ENCODE measurements around the gene YPEL4.
"Not testable (repeated sequence)": the region's sequence is repeated elsewhere in the genome, so short reads cannot be mapped to it uniquely, and the experiment has no call there.

Gene YPEL4

GRCh38 chr11:57652662-57653061 is 3.0 kb upstream of the YPEL4 start:
- Histone ChIP-seq H3K36me3 (ENCODE audit: insufficient read depth, low read length) (no peaks in the 10 kb centered on the region), H4K20me1 (ENCODE audit: insufficient read depth, low read length, poor library complexity, severe bottlenecking) (no peaks in the 10 kb centered on the region), H3K27me3 (ENCODE audit: insufficient read depth, low read length, poor library complexity, severe bottlenecking) (no peaks in the 10 kb centered on the region), H3K4me3 (ENCODE audit: low read length, poor library complexity, severe bottlenecking) (peak overlapping the region; percentile 44), H2AFZ (ENCODE audit: low read length) (0 out of 2 replicates have a peak overlapping the region, but pooled peaks have one; percentile 11), H3K9me3 (ENCODE audit: insufficient read depth, low read depth, low read length) (no peaks in the 10 kb centered on the region), H3K4me2 (ENCODE audit: low read depth, low read length, poor library complexity, severe bottlenecking) (peak overlapping the region; percentile 56), H3K9me2 (replicated peaks; ENCODE audit: low read depth, low read length) (no peaks in the 10 kb centered on the region), H3K4me1 (ENCODE audit: insufficient read depth, low read length, poor library complexity, severe bottlenecking) (peaks cover 41% of the 10 kb centered on the region), H3K79me2 (ENCODE audit: insufficient read depth, low read length) (peaks cover under 1% of the 10 kb centered on the region), H3K9ac (ENCODE audit: low read depth, low read length, poor library complexity, severe bottlenecking) (peak overlapping the region; percentile 34), H3F3A (ENCODE audit: low read depth) (no peaks in the 10 kb centered on the region)
- TF ChIP-seq EZH2phosphoT487 (IDR thresholded peaks at IDR 0.05; ENCODE audit: borderline replicate concordance) (no peak), CTCF (conservative IDR thresholded peaks at IDR 0.05; ENCODE audit: low read length) (no peak)

DNA sequence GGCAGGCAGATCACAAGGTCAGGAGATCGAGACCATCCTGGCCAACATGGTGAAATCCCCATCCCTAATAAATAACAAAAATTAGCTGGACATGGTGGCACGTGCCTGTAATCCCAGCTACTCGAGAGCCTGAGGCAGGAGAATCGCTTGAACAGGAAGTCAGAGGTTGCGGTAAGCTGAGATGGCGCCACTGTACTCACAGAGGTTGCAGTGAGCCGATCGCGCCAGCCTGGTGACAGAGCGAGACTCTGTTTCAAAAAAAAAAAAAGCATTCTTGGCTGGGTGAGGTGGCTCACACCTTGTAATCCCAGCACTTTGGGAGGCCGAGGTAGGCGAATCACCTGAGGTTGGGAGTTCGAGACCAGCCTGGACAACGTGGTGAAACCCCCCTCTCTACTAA is 2.5 kb upstream of the YPEL4 start:
- not testable (repeated sequence) for H3K27me3 ChIP-seq (ENCODE audit: insufficient read depth, low read length, poor library complexity, severe bottlenecking); H3K9me2 ChIP-seq (replicated peaks; ENCODE audit: low read depth, low read length); H3F3A ChIP-seq (ENCODE audit: low read depth); H2AFZ ChIP-seq (ENCODE audit: low read length); H3K9me3 ChIP-seq (ENCODE audit: insufficient read depth, low read depth, low read length); H4K20me1 ChIP-seq (ENCODE audit: insufficient read depth, low read length, poor library complexity, severe bottlenecking); H3K79me2 ChIP-seq (ENCODE audit: insufficient read depth, low read length); H3K36me3 ChIP-seq (ENCODE audit: insufficient read depth, low read length)
- H3K4me1 ChIP-seq (ENCODE audit: insufficient read depth, low read length, poor library complexity, severe bottlenecking): peaks cover 45% of the 10 kb centered on the region
- peak overlapping the region; percentile 44 for H3K4me3 ChIP-seq (ENCODE audit: low read length, poor library complexity, severe bottlenecking)
- H3K9ac ChIP-seq (ENCODE audit: low read depth, low read length, poor library complexity, severe bottlenecking): peak overlapping the region; percentile 34
- H3K4me2 ChIP-seq (ENCODE audit: low read depth, low read length, poor library complexity, severe bottlenecking): peak overlapping the region; percentile 56

- Histone ChIP-seq H3K27me3 (ENCODE audit: insufficient read depth, low read length, poor library complexity, severe bottlenecking) (no peaks in the 10 kb centered on the region), H3K4me1 (ENCODE audit: insufficient read depth, low read length, poor library complexity, severe bottlenecking) (peaks cover 39% of the 10 kb centered on the region)
- TF ChIP-seq EZH2phosphoT487 (IDR thresholded peaks at IDR 0.05; ENCODE audit: borderline replicate concordance) (no peak), CTCF (conservative IDR thresholded peaks at IDR 0.05; ENCODE audit: low read length) (no peak)
These were observed 1.7 kb upstream of the YPEL4 start for GRCh38 chr11:57651408-57651807.

GRCh38 chr11:57650739-57651090 is 1.0 kb upstream of the YPEL4 start:
- H3K36me3 ChIP-seq (ENCODE audit: insufficient read depth, low read length): no peaks in the 10 kb centered on the region
- H3K4me1 ChIP-seq (ENCODE audit: insufficient read depth, low read length, poor library complexity, severe bottlenecking): peaks cover 45% of the 10 kb centered on the region
- H3K4me2 ChIP-seq (ENCODE audit: low read depth, low read length, poor library complexity, severe bottlenecking): no peak overlapping the region
- TF ChIP-seq EZH2phosphoT487 (IDR thresholded peaks at IDR 0.05; ENCODE audit: borderline replicate concordance) (no peak), CTCF (conservative IDR thresholded peaks at IDR 0.05; ENCODE audit: low read length) (no peak)
- no peaks in the 10 kb centered on the region for H3K27me3 ChIP-seq (ENCODE audit: insufficient read depth, low read length, poor library complexity, severe bottlenecking)
- H3K9me3 ChIP-seq (ENCODE audit: insufficient read depth, low read depth, low read length): no peaks in the 10 kb centered on the region
- no peak overlapping the region for H3K9ac ChIP-seq (ENCODE audit: low read depth, low read length, poor library complexity, severe bottlenecking)
- H3K9me2 ChIP-seq (replicated peaks; ENCODE audit: low read depth, low read length): no peaks in the 10 kb centered on the region
- H4K20me1 ChIP-seq (ENCODE audit: insufficient read depth, low read length, poor library complexity, severe bottlenecking): no peaks in the 10 kb centered on the region
- H3F3A ChIP-seq (ENCODE audit: low read depth): no peaks in the 10 kb centered on the region
- no peak overlapping the region for H3K4me3 ChIP-seq (ENCODE audit: low read length, poor library complexity, severe bottlenecking)
- no peaks in the 10 kb centered on the region for H3K79me2 ChIP-seq (ENCODE audit: insufficient read depth, low read length)
- H2AFZ ChIP-seq (ENCODE audit: low read length): no peak overlapping the region

More at GRCh38 chr11:57651408-57651807, 1.7 kb upstream of the YPEL4 start:
- Histone ChIP-seq H3K9ac (ENCODE audit: low read depth, low read length, poor library complexity, severe bottlenecking) (no peak overlapping the region), H3K36me3 (ENCODE audit: insufficient read depth, low read length) (no peaks in the 10 kb centered on the region), H3K9me2 (replicated peaks; ENCODE audit: low read depth, low read length) (no peaks in the 10 kb centered on the region), H3K4me3 (ENCODE audit: low read length, poor library complexity, severe bottlenecking) (no peak overlapping the region), H3K4me2 (ENCODE audit: low read depth, low read length, poor library complexity, severe bottlenecking) (no peak overlapping the region), H3K79me2 (ENCODE audit: insufficient read depth, low read length) (no peaks in the 10 kb centered on the region), H3F3A (ENCODE audit: low read depth) (no peaks in the 10 kb centered on the region), H3K9me3 (ENCODE audit: insufficient read depth, low read depth, low read length) (no peaks in the 10 kb centered on the region), H4K20me1 (ENCODE audit: insufficient read depth, low read length, poor library complexity, severe bottlenecking) (no peaks in the 10 kb centered on the region), H2AFZ (ENCODE audit: low read length) (no peak overlapping the region)
